C4-2B (cell line): ENCODE data around the gene C1orf159.

Source experiments
- ZFX ChIP-seq: fragments of 450-650 bp; IDR thresholded peaks from 2 replicates; pipeline ENCODE4 v1.6.1; 2017
- TF ChIP-seq, protein P1 (sequence below): fragments of 450-650 bp; conservative IDR thresholded peaks from 2 replicates; pipeline ENCODE4 v1.5.1; 2017; ENCODE audit warnings: mild to moderate bottlenecking

DNA sequence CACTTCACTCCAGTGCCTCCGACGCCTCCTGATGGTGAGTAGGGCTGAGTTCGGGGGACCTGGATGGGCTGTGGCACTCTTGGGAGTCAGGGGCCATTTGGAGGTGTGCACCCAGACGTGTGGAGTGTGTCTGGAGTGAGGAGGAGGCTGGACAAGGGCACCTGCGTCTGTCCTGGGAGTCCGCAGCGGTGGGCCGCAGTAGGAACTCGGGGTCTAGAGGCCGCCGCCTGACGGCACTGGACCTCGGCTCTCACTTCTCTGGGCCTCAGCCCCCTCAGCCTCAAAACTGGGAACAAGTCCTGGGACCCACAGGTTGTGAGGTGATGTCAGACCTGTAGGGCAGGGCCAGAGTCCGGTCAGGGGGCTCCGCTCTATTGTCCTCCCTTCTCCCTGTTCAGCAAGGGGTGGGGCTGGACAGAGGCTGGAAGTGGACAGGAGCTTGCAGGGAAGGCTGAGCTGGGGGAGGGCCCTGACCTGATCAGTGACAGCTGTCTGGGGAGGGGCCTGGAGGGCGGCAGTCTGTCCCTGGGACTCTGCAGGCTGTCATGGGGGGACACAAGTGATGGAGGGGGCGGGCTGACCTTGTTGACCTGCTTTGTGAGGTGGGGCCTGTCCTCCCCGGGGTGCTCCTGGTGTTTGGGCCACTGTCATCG is 80.5 kb downstream of the C1orf159 start:
- TF ChIP-seq, protein P1, sequence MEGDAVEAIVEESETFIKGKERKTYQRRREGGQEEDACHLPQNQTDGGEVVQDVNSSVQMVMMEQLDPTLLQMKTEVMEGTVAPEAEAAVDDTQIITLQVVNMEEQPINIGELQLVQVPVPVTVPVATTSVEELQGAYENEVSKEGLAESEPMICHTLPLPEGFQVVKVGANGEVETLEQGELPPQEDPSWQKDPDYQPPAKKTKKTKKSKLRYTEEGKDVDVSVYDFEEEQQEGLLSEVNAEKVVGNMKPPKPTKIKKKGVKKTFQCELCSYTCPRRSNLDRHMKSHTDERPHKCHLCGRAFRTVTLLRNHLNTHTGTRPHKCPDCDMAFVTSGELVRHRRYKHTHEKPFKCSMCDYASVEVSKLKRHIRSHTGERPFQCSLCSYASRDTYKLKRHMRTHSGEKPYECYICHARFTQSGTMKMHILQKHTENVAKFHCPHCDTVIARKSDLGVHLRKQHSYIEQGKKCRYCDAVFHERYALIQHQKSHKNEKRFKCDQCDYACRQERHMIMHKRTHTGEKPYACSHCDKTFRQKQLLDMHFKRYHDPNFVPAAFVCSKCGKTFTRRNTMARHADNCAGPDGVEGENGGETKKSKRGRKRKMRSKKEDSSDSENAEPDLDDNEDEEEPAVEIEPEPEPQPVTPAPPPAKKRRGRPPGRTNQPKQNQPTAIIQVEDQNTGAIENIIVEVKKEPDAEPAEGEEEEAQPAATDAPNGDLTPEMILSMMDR = no peak
- no peak for TF ChIP-seq ZFX
